H9 (cell line): ENCODE measurements around the gene TIAM1. TPM values are rescaled to one million over a fixed set of nuclear protein-coding genes. Genes with fewer than 3 reads are reported as not detected.
A peak's percentile ranks its signal among the peaks of the same experiment; 100 is the strongest.

Experiments used
- DNase-seq: peaks from one replicate; pipeline ENCODE4 v3.0.0-alpha.2; 2017
- H2AFZ ChIP-seq: one replicate; pipeline ENCODE4 v1.6.1; 2013; ENCODE audit warnings: mild to moderate bottlenecking, low read length, control low read depth, moderate library complexity
- H2AK5ac ChIP-seq: 2 replicates; pipeline ENCODE4 v1.6.1; 2013; ENCODE audit warnings: low read length, control low read depth, mixed read lengths; ENCODE audit not compliant: insufficient read length
- H2BK120ac ChIP-seq: one replicate; pipeline ENCODE4 v1.6.1; 2013; ENCODE audit warnings: low read depth, mild to moderate bottlenecking, low read length, control low read depth, inconsistent platforms; ENCODE audit not compliant: poor library complexity, severe bottlenecking
- H2BK12ac ChIP-seq: 2 replicates; pipeline ENCODE4 v1.6.1; 2013; ENCODE audit warnings: low read length, control low read depth, mixed read lengths, low read depth; ENCODE audit not compliant: insufficient read length
- H2BK15ac ChIP-seq: 2 replicates; pipeline ENCODE4 v1.6.1; 2013; ENCODE audit warnings: low read depth, low read length, control low read depth
- H2BK20ac ChIP-seq: one replicate; pipeline ENCODE4 v1.6.1; 2013; ENCODE audit warnings: low read depth, mild to moderate bottlenecking, low read length, control low read depth, inconsistent platforms; ENCODE audit not compliant: poor library complexity, severe bottlenecking
- H2BK5ac ChIP-seq: 2 replicates; pipeline ENCODE4 v1.6.1; 2013; ENCODE audit warnings: low read length, control low read depth, mixed read lengths; ENCODE audit not compliant: insufficient read length
- H3K14ac ChIP-seq: 2 replicates; pipeline ENCODE4 v1.6.1; 2013; ENCODE audit warnings: low read length, control low read depth; ENCODE audit not compliant: insufficient read depth
- H3K18ac ChIP-seq: 2 replicates; pipeline ENCODE4 v1.6.1; 2013; ENCODE audit warnings: low read depth, mild to moderate bottlenecking, mixed read lengths, low read length, control low read depth; ENCODE audit not compliant: insufficient read length
- H3K23ac ChIP-seq: 2 replicates; pipeline ENCODE4 v1.6.1; 2013; ENCODE audit warnings: low read length, control low read depth, mixed read lengths, low read depth; ENCODE audit not compliant: insufficient read length
- H3K23me2 ChIP-seq: 2 replicates; pipeline ENCODE4 v1.6.1; 2013; ENCODE audit warnings: low read depth, mild to moderate bottlenecking, mixed read lengths, low read length, control low read depth; ENCODE audit not compliant: insufficient read length, poor library complexity, severe bottlenecking
- H3K27ac ChIP-seq: 2 replicates; pipeline ENCODE4 v1.5.1; 2013; ENCODE audit warnings: low read length, control low read depth, mixed read lengths, low read depth; ENCODE audit not compliant: insufficient read length
- H3K27me3 ChIP-seq: 2 replicates; pipeline ENCODE4 v1.6.1; 2013; ENCODE audit warnings: low read length, control low read depth, inconsistent platforms; ENCODE audit not compliant: insufficient read depth
- H3K4ac ChIP-seq: 2 replicates; pipeline ENCODE4 v1.6.1; 2013; ENCODE audit warnings: low read depth, mild to moderate bottlenecking, control low read depth, inconsistent platforms, low read length, moderate library complexity
- H3K4me1 ChIP-seq: 2 replicates; pipeline ENCODE4 v1.6.1; 2013; ENCODE audit warnings: low read length, control low read depth, inconsistent platforms; ENCODE audit not compliant: insufficient read depth
- H3K4me2 ChIP-seq: 2 replicates; pipeline ENCODE4 v1.6.1; 2013; ENCODE audit warnings: low read length, control low read depth, mixed read lengths; ENCODE audit not compliant: insufficient read length, insufficient read depth
- H3K56ac ChIP-seq: 2 replicates; pipeline ENCODE4 v1.6.1; 2013; ENCODE audit warnings: low read depth, mild to moderate bottlenecking, mixed read lengths, low read length, control low read depth; ENCODE audit not compliant: insufficient read length
- H3K79me1 ChIP-seq: 2 replicates; pipeline ENCODE4 v1.6.1; 2013; ENCODE audit warnings: low read depth, mild to moderate bottlenecking, moderate library complexity, low read length, control low read depth, inconsistent platforms; ENCODE audit not compliant: insufficient read depth, poor library complexity, severe bottlenecking
- H3K79me2 ChIP-seq: 2 replicates; pipeline ENCODE4 v1.6.1; 2013; ENCODE audit warnings: low read length, control low read depth, inconsistent platforms; ENCODE audit not compliant: insufficient read depth
- H3K9ac ChIP-seq: 2 replicates; pipeline ENCODE4 v1.6.1; 2013; ENCODE audit warnings: low read length, control low read depth, mixed read lengths; ENCODE audit not compliant: insufficient read length; ENCODE audit errors: extremely low read depth
- H3K9me3 ChIP-seq: one replicate; pipeline ENCODE4 v1.6.1; 2013; ENCODE audit warnings: low read depth, low read length, inconsistent platforms; ENCODE audit not compliant: control insufficient read depth
- H3T11ph ChIP-seq: one replicate; pipeline ENCODE4 v1.6.1; 2013; ENCODE audit warnings: mild to moderate bottlenecking, low read length, control low read depth, inconsistent platforms
- H4K20me1 ChIP-seq: one replicate; pipeline ENCODE4 v1.6.1; 2013; ENCODE audit not compliant: control insufficient read depth, insufficient read length, insufficient read depth
- H4K5ac ChIP-seq: 2 replicates; pipeline ENCODE4 v1.6.1; 2013; ENCODE audit warnings: low read depth, mild to moderate bottlenecking, mixed read lengths, low read length, control low read depth; ENCODE audit not compliant: insufficient read length
- H4K8ac ChIP-seq: replicated peaks from 2 replicates; pipeline ENCODE4 v1.6.1; 2013; ENCODE audit warnings: low read length, control low read depth, mixed read lengths, low read depth; ENCODE audit not compliant: insufficient read length
- H4K91ac ChIP-seq: 2 replicates; pipeline ENCODE4 v1.6.1; 2013; ENCODE audit warnings: low read depth, mild to moderate bottlenecking, moderate library complexity, mixed read lengths, low read length, control low read depth; ENCODE audit not compliant: insufficient read length
- H3K27ac Mint-ChIP-seq, 3 experiments: 2 replicates in 2 of 3; 3 replicates in 1 of 3; pipeline ENCODE4 v1.8.0; 2020 to 2021; ENCODE audit warnings: mixed read lengths in 3 of 3, mild to moderate bottlenecking in 1 of 3, moderate library complexity in 1 of 3
- H3K27me3 Mint-ChIP-seq: 2 replicates; pipeline ENCODE4 v1.8.0; 2021; ENCODE audit warnings: low read depth, mild to moderate bottlenecking, moderate library complexity, mixed read lengths
- H3K36me3 Mint-ChIP-seq, 3 experiments: 2 replicates in 2 of 3; 3 replicates in 1 of 3; pipeline ENCODE4 v1.8.0; 2020 to 2021; ENCODE audit warnings: low read depth in 3 of 3, mixed read lengths in 3 of 3; ENCODE audit not compliant: insufficient read depth in 1 of 3
- H3K4me1 Mint-ChIP-seq, 2 experiments: 2 replicates each; pipeline ENCODE4 v1.8.0; 2020; ENCODE audit warnings: mixed read lengths in 2 of 2
- H3K4me3 Mint-ChIP-seq, 2 experiments: 2 replicates in 1 of 2; 3 replicates in 1 of 2; pipeline ENCODE4 v1.8.0; 2020 to 2021; ENCODE audit warnings: mild to moderate bottlenecking in 2 of 2, mixed read lengths in 2 of 2, moderate library complexity in 1 of 2
- H3K9me3 Mint-ChIP-seq, 2 experiments: 2 replicates in 1 of 2; 3 replicates in 1 of 2; pipeline ENCODE4 v1.8.0; 2020; ENCODE audit warnings: mild to moderate bottlenecking in 2 of 2, mixed read lengths in 2 of 2, moderate library complexity in 1 of 2
- CTCF ChIP-seq: fragments of 200-600 bp; sonication (generic); conservative IDR thresholded peaks from 3 replicates; pipeline ENCODE4 v1.8.0; 2021; ENCODE audit warnings: antibody characterized with exemption, mild to moderate bottlenecking
- WGBS: extraction: QIAGEN DNeasy Blood & Tissue Kit; methylation state at CpG from one replicate; pipeline ENCODE4 v1.1.7; 2013; ENCODE audit warnings: missing lambda C conversion rate, low lambda C conversion rate, mixed read lengths; ENCODE audit not compliant: insufficient read length; ENCODE audit errors: extremely low coverage; 5-methylcytosine and 5-hydroxymethylcytosine counted together
- total RNA-seq: library from RNA; stranded (reverse); gene quantifications from 2 replicates; pipeline ENCODE4 v1.2.1, GENCODE V29; 2021

The TIAM1 gene
- total RNA-seq, 1 experiment from 2014 or later = 23.1 TPM

DNA sequence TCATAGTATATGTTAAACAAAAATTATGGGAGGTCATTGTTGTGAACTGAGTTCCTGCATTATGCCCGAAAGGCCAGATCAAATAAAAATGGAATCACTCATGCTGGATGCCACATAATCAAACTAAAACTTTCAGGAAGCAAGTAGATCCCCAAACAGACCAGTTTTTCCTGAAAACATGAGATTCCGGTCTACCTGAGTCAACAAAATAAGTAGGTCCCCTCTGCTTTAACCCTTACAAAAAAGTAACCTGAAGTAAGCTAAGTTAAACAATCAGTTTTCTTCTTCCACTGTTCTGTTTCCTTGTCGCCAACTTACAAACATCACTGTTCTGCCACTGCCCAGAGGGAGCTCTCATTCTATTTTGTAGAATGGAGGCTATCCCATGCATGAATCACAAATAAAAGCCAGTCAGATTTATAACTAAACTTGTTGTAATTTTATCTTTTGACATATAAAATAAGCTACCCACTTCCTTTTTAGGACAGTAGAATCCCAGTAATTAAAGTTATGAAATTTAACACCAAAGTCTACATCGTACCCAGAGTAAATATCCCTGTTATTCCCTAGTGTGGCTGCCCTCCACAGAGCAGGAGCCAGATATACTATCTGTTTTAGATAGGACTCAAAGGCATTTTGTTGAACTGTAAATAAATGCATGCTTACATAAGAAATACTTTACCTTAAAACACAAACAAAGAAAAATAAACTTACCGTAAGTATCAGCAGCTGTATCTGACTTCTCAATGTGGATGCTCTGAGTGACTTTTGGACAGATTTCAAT is 149.4 kb downstream of the TIAM1 start:
- peak overlapping the region in 1 of 3 experiments; percentile 93; a peak in 3 of 7 replicates for H3K27ac Mint-ChIP-seq
- WGBS = no CpG with 5 or more reads among the region's 5 CpGs
- no peak overlapping the region for H2BK20ac ChIP-seq

More for the DNA sequence above, 149.4 kb downstream of the TIAM1 start:
- Histone ChIP-seq H2AK5ac (no peak overlapping the region), H3K79me1 (no peaks in the 10 kb centered on the region), H3K23me2 (no peaks in the 10 kb centered on the region), H2BK15ac (no peak overlapping the region), H3K23ac (no peak overlapping the region), H2BK120ac (no peak overlapping the region), H4K91ac (no peak overlapping the region), H3T11ph (no peak overlapping the region), H3K9ac (no peak overlapping the region), H3K4ac (no peak overlapping the region), H2AFZ (no peak overlapping the region), H3K27me3 (no peaks in the 10 kb centered on the region), H3K27ac (no peak overlapping the region), H2BK5ac (no peak overlapping the region), H4K5ac (no peak overlapping the region), H2BK12ac (no peak overlapping the region), H4K8ac (no peak overlapping the region), H3K14ac (no peak overlapping the region), H3K18ac (no peak overlapping the region), H3K4me1 (peaks cover 3% of the 10 kb centered on the region; the same call in 1 of the 2 replicates), H3K79me2 (no peaks in the 10 kb centered on the region), H3K9me3 (no peaks in the 10 kb centered on the region), H4K20me1 (no peaks in the 10 kb centered on the region), H3K4me2 (no peak overlapping the region), H3K56ac (no peak overlapping the region)
- no peak for DNase-seq
- Mint-ChIP-seq H3K27me3 (no peaks in the 10 kb centered on the region), H3K36me3 (peaks cover 2 to 11% (median 2%) of the 10 kb centered on the region in 3 experiments; a peak in 4 of 7 replicates), H3K4me3 (no peak overlapping the region), H3K4me1 (peaks cover 20 to 25% of the 10 kb centered on the region in 2 experiments), H3K9me3 (peaks cover 0 to 2% of the 10 kb centered on the region in 2 experiments; a peak in 1 of 5 replicates)
- no peak for TF ChIP-seq CTCF
